ENCODE data around the gene LYZL4.

Gene LYZL4, protein sequence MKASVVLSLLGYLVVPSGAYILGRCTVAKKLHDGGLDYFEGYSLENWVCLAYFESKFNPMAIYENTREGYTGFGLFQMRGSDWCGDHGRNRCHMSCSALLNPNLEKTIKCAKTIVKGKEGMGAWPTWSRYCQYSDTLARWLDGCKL

GRCh38 chr3:42410370-42411131, at the start of gene LYZL4:
TSS of gene LYZL4 (minus strand) at chr3:42410610. CDS start at chr3:42407251, 3,359 bp downstream.
- no peak for DNase-seq

GRCh38 chr3:42459151-42459550, 48.7 kb upstream of the LYZL4 start:
- Histone ChIP-seq H3K9me3 (ENCODE audit: severe bottlenecking) (no peaks in the 10 kb centered on the region), H3K27me3 (ENCODE audit: insufficient read depth, low read depth, severe bottlenecking) (no peaks in the 10 kb centered on the region), H3K36me3 (no peaks in the 10 kb centered on the region), H3K27ac (no peak overlapping the region), H3K4me3 (ENCODE audit: low read depth, low read length) (no peak overlapping the region)
- no peak for DNase-seq
- TF ChIP-seq, protein P1, sequence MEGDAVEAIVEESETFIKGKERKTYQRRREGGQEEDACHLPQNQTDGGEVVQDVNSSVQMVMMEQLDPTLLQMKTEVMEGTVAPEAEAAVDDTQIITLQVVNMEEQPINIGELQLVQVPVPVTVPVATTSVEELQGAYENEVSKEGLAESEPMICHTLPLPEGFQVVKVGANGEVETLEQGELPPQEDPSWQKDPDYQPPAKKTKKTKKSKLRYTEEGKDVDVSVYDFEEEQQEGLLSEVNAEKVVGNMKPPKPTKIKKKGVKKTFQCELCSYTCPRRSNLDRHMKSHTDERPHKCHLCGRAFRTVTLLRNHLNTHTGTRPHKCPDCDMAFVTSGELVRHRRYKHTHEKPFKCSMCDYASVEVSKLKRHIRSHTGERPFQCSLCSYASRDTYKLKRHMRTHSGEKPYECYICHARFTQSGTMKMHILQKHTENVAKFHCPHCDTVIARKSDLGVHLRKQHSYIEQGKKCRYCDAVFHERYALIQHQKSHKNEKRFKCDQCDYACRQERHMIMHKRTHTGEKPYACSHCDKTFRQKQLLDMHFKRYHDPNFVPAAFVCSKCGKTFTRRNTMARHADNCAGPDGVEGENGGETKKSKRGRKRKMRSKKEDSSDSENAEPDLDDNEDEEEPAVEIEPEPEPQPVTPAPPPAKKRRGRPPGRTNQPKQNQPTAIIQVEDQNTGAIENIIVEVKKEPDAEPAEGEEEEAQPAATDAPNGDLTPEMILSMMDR (IDR thresholded peaks at IDR 0.05; ENCODE audit: low read depth, low read length), result no peak

More at GRCh38 chr3:42410370-42411131, at the start of gene LYZL4:
- H3K27ac ChIP-seq, result no peak within 1 kb of the TSS
- H3K9me3 ChIP-seq (ENCODE audit: severe bottlenecking), result no peaks in the 10 kb centered on the region
- no peaks in the 10 kb centered on the region for H3K27me3 ChIP-seq (ENCODE audit: insufficient read depth, low read depth, severe bottlenecking)
- H3K36me3 ChIP-seq, result no peaks in the 10 kb centered on the region
- no peak within 1 kb of the TSS for H3K4me3 ChIP-seq (ENCODE audit: low read depth, low read length)
- TF ChIP-seq, protein P1 (IDR thresholded peaks at IDR 0.05; ENCODE audit: low read depth, low read length), result no peak

- peak; percentile 51 for DNase-seq
- Histone ChIP-seq H3K4me3 (ENCODE audit: low read depth, low read length) (no peak overlapping the region), H3K27ac (no peak overlapping the region), H3K27me3 (ENCODE audit: insufficient read depth, low read depth, severe bottlenecking) (no peaks in the 10 kb centered on the region), H3K9me3 (ENCODE audit: severe bottlenecking) (no peaks in the 10 kb centered on the region), H3K36me3 (no peaks in the 10 kb centered on the region)
- TF ChIP-seq, protein P1 (IDR thresholded peaks at IDR 0.05; ENCODE audit: low read depth, low read length), result no peak
Observed at GRCh38 chr3:42456211-42456610, 45.8 kb upstream of the LYZL4 start.

DNA sequence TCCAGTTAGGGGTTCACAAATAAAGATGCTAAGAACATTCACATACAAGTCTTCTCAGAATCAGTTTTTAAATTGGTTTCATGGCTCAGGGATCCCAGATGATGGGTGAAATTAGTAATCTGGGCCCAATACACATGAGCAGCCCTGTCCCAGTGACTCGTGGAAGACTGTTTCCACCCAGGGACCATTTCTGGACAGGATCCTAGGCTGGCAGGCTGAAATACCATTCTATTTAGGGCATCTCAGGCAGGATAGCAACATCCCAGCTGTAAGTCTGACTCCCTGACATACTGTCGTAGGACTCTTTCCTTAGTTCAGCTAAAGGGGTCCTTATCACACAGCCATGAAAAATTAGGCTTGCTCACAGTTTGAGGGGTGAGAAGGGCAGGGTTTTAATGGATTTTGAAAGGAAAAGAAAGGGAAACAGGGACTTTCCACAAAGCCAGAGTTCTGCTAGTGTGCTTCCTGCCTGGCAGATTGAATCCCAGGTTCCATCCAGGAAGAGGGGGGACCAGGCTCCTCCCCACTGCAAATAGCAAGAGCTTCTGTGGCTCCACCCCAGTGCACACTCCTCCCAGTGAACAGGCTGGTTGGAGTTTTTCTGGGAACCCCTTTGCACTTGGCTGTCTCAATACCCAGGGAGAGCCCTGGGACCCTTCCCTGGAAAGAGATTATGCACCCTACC, 41.3 kb upstream of the LYZL4 start:
- Histone ChIP-seq H3K27me3 (ENCODE audit: insufficient read depth, low read depth, severe bottlenecking) (no peaks in the 10 kb centered on the region), H3K9me3 (ENCODE audit: severe bottlenecking) (no peaks in the 10 kb centered on the region), H3K27ac (no peak overlapping the region), H3K4me3 (ENCODE audit: low read depth, low read length) (no peak overlapping the region), H3K36me3 (no peaks in the 10 kb centered on the region)
- no peak for DNase-seq
- TF ChIP-seq, protein P1 (IDR thresholded peaks at IDR 0.05; ENCODE audit: low read depth, low read length), result no peak

DNA sequence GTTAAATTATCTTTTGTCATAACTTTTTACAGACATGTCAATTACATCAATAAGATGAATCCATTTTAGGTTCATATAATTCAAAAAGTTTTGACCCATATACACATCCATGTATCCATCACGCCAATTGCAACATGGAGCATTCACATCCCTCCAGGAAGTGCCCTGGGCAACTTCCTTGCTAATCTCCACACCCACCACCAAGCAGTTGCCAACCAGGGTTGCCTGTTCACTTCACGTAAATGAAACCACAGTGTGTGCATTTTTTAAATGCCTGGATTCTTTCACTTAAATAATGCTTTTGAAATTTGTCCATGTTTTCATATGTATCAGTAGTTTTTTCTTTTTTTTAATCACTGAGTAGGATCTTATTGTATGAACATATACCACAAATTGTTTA, 40.7 kb upstream of the LYZL4 start:
- TF ChIP-seq, protein P1 (IDR thresholded peaks at IDR 0.05; ENCODE audit: low read depth, low read length), result no peak
- no peak for DNase-seq
- Histone ChIP-seq H3K36me3 (no peaks in the 10 kb centered on the region), H3K4me3 (ENCODE audit: low read depth, low read length) (no peak overlapping the region), H3K27ac (no peak overlapping the region), H3K27me3 (ENCODE audit: insufficient read depth, low read depth, severe bottlenecking) (no peaks in the 10 kb centered on the region), H3K9me3 (ENCODE audit: severe bottlenecking) (no peaks in the 10 kb centered on the region)
